GM21723 (cell line): ENCODE results near the gene TOP2A.

Source experiments
- ATAC-seq: cut with Tn5 transposase; IDR thresholded peaks from one replicate; pipeline ENCODE4 v1.9.1; 2021; ENCODE audit warnings: mild to moderate bottlenecking, moderate library complexity; ENCODE audit not compliant: unreplicated experiment

The TOP2A gene, protein sequence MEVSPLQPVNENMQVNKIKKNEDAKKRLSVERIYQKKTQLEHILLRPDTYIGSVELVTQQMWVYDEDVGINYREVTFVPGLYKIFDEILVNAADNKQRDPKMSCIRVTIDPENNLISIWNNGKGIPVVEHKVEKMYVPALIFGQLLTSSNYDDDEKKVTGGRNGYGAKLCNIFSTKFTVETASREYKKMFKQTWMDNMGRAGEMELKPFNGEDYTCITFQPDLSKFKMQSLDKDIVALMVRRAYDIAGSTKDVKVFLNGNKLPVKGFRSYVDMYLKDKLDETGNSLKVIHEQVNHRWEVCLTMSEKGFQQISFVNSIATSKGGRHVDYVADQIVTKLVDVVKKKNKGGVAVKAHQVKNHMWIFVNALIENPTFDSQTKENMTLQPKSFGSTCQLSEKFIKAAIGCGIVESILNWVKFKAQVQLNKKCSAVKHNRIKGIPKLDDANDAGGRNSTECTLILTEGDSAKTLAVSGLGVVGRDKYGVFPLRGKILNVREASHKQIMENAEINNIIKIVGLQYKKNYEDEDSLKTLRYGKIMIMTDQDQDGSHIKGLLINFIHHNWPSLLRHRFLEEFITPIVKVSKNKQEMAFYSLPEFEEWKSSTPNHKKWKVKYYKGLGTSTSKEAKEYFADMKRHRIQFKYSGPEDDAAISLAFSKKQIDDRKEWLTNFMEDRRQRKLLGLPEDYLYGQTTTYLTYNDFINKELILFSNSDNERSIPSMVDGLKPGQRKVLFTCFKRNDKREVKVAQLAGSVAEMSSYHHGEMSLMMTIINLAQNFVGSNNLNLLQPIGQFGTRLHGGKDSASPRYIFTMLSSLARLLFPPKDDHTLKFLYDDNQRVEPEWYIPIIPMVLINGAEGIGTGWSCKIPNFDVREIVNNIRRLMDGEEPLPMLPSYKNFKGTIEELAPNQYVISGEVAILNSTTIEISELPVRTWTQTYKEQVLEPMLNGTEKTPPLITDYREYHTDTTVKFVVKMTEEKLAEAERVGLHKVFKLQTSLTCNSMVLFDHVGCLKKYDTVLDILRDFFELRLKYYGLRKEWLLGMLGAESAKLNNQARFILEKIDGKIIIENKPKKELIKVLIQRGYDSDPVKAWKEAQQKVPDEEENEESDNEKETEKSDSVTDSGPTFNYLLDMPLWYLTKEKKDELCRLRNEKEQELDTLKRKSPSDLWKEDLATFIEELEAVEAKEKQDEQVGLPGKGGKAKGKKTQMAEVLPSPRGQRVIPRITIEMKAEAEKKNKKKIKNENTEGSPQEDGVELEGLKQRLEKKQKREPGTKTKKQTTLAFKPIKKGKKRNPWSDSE (N-terminal part only)

GRCh38 chr17:40417609-40418427, at the start of gene TOP2A:
Gene TOP2A, minus strand, starts transcription at chr17:40417896. Its CDS starts 105 bp downstream, at chr17:40417791.
- ATAC-seq = peak; percentile 91

DNA sequence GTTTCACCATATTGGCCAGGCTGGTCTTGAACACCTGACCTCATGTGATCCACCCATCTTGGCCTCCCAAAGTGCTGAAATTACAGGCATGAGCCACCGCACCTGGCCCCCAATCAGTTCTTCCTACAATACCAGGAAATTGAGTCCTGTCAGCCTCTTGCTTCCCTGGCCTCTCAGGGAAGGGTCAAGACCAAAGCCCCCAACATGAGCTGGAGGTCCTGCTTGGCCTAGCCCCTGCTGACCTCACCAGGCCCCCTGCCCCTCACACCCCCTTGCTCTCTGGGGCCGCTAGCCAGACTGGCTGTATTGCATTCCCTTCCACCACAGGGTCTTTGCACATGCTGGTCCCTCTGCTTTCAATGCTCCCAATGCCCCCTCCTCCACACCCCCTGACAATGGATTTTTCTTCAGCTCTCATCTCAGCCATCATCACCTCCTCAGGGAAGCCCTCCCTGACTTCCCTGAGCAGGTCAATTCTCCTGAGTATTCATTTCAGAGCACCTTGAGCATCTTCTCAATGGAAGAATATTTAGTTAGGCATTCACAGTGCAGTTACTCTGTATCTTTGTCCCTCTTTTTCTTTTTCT, 49.7 kb upstream of the TOP2A start:
- no peak for ATAC-seq

DNA sequence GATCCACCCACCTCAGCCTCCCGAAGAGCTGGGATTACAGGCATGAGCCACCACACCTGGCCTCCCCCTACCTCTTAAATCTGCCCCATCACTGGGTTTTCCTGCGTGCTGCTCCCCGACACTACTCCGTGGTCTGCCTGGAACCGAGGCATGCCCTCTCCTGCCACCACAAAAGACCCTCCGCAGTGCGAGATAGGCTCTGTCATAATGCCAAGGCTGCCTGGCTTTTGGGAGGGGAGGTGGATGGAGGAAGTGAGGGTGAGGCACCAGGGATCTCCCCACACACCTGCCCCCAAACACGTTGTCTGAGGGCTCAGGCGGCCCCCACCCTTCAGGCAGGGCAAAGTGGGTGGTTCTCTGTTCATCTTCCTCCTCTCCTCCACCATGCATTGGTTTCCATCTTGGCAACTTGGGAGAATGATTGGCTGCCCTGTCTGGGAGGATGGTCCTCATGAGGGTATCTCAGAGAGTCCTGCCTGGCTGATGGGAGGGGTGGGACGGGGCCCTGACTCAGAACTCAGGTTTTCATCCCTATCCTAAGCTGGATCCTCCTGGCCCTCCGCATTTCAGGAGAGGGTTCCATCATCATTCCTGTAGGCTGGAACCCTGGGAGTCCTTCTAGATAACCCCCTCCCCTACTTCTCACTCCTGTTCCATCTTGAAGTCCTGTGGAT, 48.7 kb upstream of the TOP2A start:
- no peak for ATAC-seq

DNA sequence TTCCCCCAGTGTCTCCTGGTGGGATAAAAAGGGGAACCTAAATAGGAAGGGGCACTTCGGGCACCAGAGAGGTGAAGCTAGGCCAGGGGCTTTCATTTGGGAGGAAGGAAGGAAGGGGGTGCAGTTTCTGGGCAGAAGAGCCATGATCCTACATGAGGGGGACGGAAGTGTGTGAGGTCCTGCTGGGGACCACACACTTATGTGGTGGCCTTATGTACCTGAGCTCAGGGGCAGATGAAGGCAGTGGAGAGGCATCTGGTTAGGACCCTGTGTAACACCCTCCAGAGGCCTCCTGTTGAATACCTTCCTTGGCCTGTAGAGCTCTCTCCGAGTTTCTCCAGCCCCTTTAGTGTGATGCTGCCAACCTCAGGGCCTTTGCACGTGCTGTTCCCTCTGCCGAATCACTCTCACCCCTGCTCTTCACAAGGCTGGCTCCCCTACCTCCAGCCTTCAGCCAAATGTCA, 46.7 kb upstream of the TOP2A start:
- ATAC-seq = no peak

GRCh38 chr17:40463122-40463550, 45.4 kb upstream of the TOP2A start:
- ATAC-seq = no peak

- no peak for ATAC-seq
Observed at GRCh38 chr17:40462343-40463121, 44.8 kb upstream of the TOP2A start.

DNA sequence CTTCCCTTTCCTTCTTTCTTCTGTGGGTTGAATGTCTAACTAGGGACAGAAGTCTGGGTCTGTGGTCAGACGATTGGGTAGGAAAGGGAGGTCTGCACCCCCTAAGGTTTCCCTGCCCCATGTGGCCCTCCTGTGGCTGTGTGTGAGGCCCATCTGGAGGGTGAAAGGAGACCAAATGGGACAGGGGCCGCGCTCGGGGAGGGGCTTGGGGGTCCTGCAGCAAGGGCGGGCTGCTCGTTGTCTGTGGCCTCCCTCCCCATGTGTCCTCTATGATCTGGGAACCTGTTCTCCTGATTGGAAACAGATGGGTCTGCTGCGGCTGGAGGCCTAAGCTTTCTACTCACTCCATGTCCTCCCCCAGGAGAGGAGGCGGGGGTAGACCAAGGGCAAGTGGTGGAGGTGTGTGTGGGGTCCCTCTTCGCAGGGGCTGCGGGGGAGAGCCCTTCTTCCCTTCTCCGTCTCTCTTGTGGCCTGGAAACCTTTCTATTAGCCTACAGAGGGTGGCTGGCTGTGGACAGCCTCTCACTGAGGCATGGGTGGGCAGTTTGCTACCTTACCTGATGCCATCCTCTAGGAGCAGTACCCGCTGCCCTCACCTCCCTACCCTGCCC, 44.1 kb upstream of the TOP2A start:
- ATAC-seq = no peak

DNA sequence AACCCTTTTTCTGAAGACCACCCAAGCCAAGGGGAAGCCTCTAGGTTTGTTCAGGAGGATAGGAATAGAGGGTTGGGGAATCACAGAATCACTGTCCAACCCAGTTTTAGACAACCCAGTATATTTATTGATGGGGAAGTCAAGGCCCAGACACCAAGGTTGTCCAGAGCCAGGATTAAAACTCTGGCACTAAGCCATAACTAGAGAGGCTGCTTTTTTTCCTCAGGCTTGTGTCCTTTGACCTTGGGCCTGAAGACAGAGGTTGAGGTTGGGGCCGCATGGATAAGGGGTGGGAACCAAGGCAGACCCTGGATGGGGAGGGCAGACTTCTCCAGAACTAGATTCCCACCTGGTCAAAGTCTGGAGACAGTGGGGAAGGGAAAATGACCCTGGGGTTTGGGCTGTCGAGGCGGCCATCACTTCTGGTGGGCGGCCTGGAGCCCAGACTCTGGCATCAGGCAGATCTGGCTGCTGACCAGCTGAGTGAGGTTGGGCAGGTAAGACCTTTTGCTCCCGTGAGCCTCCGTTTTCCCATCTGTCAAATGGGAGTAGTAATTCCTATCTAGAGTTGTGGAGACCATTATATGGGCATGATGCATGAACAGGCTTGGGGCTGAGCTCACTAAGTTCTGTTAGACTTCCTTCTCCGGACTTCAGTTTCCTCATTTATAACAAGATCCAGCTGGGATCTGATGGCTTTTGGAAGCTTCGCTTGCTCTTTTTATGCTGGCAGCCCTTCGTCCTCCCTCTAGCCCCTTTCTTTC, 43.5 kb upstream of the TOP2A start:
- no peak for ATAC-seq

- no peak for ATAC-seq
Observed at GRCh38 chr17:40460604-40460967, 42.9 kb upstream of the TOP2A start.

GRCh38 chr17:40459636-40460603, 42.2 kb upstream of the TOP2A start:
- no peak for ATAC-seq

- ATAC-seq = no peak
Observed at GRCh38 chr17:40458851-40459482, 41.3 kb upstream of the TOP2A start.

DNA sequence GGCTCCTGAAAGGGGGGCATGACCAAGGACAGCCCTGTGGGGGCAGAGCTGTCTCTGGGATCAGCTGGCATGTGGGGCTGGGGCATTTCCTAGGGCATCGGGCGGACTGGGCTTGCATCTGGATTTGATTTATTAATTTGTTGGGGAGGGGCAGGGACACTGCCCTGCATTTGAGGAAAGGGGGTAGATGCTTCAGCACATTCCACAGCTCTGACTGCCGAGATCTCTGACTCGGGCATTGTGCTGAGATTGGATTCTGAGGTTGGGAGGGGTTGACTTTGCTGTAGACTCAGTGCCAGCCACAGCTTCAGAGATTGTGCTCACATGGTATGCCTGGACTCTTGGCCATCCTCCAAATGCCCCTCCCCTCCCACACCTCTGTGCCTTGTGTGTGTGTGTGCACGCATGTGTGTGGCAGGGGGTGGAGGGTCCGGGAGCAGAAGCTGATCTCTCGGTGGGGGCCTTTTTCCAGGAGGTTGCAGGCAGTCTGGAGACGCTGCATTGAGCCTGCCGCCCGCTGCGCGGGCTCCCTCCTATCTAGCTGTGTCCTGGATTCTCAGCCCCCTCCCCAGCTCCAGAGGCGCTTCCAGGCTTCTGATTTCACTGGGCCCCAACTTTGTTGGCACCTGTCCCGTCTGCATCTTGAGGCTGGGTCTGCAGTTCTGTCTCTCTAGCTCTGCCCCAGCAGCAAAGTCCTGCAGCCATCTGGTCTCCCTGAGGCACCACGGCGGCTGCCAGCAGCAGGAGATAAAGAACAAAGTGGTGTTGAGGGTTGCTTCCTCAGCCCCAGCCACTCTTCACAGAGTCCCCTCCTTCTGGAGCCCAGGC, 40.5 kb upstream of the TOP2A start:
- ATAC-seq = no peak

GRCh38 chr17:40457369-40457768, 39.7 kb upstream of the TOP2A start:
- ATAC-seq = no peak

- no peak for ATAC-seq
Observed at GRCh38 chr17:40456396-40456951, 38.8 kb upstream of the TOP2A start.
